Epithelial cell of esophagus (primary cell): ENCODE data around the gene MAP3K6.
"Not testable (repeated sequence)": the region's sequence is repeated elsewhere in the genome, so short reads cannot be mapped to it uniquely, and the experiment has no call there.

Source experiments
- DNase-seq: peaks from one replicate; pipeline ENCODE4 v3.0.0; 2010; ENCODE audit warnings: low read depth
- H3K4me3 ChIP-seq: 2 replicates; pipeline ENCODE4 v1.5.1; 2011; ENCODE audit warnings: mild to moderate bottlenecking, low read length, control low read depth
- CTCF ChIP-seq: IDR thresholded peaks from 2 replicates; pipeline ENCODE4 v1.5.1; 2011; ENCODE audit warnings: low read depth, mild to moderate bottlenecking, low read length, control low read depth, inconsistent platforms; ENCODE audit not compliant: insufficient read depth; ENCODE audit errors: missing control alignments

Gene MAP3K6

DNA sequence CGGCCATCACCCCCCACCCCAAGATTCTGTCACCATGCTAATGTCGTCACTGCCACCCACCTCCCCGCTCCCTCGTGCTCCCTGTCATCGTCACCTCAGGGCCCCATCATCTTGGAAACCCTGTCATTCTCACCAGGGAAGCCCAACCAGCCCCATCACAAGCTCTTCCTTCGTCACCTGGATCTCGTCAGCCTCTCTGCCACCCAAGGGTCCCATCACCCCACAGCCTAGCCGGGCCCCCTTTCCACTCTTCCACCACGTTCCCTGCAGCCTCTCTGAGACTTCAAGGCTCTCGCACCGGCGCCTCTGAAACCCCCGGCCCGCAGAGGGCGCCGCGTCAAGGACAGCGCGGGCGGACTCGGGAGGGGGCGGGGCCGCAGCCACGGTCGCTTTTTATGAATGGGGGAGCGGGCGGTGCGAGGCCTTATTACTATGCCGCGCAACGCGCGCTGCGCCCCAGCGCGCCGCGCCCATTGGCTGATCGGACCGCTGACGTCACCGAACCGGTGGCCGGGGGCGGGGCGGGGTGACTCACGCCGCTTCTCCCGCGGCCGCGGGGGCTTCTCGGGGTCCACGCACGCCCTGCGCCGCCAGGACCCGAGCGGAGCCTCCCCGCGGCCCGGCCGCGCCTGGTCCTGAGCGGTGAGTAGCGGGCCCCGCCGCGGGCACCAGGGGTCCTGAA is 25.5 kb upstream of the MAP3K6 start, which contains the start of gene GPR3:
TSS of gene GPR3 (plus strand) at position 527 of the 682 bp plus-strand sequence. CDS start 1,177 bp downstream, outside the sequence.
- H3K4me3 ChIP-seq: peak within 1 kb of the TSS; percentile 51
- DNase-seq: peak; percentile 91
- peak; percentile 41 for TF ChIP-seq CTCF

DNA sequence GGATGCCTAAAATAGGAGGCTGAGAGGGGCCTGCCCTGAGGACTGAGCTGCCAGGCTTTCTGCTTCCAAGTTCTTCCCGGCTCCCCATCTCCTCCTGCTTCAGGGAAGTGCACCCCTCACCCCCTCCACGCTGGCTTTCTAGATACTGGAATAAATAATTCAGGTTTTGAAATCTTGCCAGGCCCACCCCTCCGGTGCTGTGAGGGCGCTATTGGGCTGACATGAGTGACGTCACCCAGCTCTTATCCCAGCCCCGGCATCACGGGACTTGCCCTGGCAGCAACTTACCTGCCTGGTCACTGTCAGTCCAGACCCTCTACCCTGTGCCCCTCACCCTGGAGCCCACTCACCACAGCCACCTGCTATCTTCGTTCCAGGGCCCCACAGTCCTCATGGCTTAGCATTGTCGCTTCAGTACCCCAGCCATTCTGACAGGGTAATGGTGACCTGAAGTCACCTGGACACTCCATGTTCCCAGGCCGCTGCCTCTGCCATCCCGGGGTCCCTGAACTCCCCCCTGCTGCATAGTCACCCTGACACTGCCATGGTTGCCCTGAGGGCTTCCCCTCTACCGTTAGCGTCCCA is 24.8 kb upstream of the MAP3K6 start:
- TF ChIP-seq CTCF: peak; percentile 15
- peak; percentile 72 for DNase-seq
- peak overlapping the region; percentile 29 for H3K4me3 ChIP-seq

GRCh38 chr1:27388337-27389005 is 21.7 kb upstream of the MAP3K6 start:
- TF ChIP-seq CTCF: peak; percentile 98
- no peak overlapping the region for H3K4me3 ChIP-seq
- DNase-seq: peak; percentile 73

DNA sequence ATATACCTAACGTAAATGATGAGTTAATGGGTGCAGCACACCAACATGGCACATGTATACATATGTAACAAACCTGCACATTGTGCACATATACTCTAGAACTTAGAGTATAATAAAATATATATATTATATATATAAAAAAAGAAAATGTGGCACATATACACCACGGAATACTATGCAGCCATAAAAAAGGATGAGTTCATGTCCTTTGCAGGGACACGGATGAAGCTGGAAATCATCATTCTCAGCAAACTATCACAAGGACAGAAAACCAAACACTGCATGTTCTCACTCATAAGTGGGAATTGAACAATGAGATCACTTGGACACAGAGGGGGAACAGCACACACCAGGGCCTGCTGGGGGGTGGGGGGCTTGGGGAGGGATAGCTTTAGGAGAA is 18.0 kb upstream of the MAP3K6 start:
- not testable (repeated sequence) for H3K4me3 ChIP-seq, DNase-seq

GRCh38 chr1:27383661-27384060 is 16.9 kb upstream of the MAP3K6 start:
- DNase-seq: no peak
- no peak overlapping the region for H3K4me3 ChIP-seq
- no peak for TF ChIP-seq CTCF

GRCh38 chr1:27383039-27383605 is 16.4 kb upstream of the MAP3K6 start, which contains the start of gene CD164L2:
Gene CD164L2, minus strand, starts transcription at chr1:27383333. Its CDS starts 94 bp downstream, at chr1:27383239.
- no peak for TF ChIP-seq CTCF
- peak; percentile 79 for DNase-seq
- H3K4me3 ChIP-seq: peak within 1 kb of the TSS; percentile 61

DNA sequence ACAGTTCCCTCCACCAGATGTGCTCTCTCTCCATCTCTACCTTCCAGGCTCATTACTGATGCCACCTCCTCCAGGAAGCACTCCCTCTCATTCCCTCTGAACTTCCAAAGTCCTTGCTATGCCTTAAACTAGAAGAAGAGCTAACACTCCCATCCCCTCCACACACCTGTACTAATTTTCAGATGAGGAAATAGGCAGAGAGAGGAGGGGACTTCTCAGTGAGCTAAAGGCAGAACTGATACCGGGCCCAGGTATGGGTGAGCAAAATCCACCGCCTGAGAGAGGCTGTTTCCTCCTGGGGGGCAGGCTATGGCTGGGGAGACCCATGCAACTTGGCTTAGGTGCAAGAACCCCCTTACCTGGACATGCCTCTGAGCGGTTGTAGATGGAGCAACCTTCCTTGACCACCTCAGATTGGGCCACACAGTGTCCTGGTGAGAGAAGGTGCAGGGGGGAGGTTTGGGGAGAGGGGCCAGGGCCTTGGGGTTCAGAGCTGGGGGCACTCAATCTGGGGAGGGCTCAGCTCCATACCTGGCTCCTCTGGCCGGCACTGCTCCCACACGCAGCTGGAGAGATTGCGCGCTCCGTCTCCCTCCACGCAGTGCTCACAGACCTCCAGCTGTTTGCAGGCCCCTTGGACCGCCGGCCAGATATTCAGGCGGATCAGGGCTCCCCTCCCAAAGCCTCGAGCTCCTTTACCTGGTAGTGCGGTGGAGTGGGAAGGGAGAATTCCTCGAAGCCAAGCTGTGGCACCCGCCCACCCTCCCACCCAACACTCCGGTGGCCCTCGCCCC is 15.4 kb upstream of the MAP3K6 start:
- TF ChIP-seq CTCF: no peak
- peak overlapping the region; percentile 61 for H3K4me3 ChIP-seq
- no peak for DNase-seq
